ENCODE data around the gene SLFN14.

SLFN14 gene

DNA sequence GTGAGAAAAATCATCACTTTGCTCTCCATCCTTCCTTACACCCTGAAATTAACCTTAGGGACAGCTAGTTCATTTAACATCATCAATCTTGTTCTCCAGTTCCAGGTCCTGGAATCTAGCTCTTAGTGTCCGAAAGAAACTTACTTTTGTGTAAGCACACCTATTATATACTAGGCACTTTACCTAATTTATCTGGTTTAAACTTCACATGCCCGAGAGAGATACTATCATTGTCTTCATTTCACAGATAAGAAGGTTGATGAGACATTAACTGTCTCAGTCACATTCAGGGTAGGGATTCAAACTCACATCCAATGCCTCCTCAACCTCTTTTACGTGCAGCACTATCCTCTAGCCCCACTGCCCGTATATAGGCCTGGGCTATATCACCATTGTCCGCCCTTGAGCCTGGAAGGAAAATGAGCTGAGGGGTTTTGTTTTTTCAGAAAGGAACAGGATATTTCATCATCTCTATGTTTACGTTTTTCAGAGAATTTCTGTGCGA lies 26.0 kb upstream of the SLFN14 start:
- H3K4me2 ChIP-seq (ENCODE audit: insufficient read depth, low read length), result peak overlapping the region; percentile 63
- H3K9ac ChIP-seq (ENCODE audit: low read depth, low read length), result peak overlapping the region; percentile 82
- H3K27me3 ChIP-seq (ENCODE audit: insufficient read depth, low read length, poor library complexity), result no peaks in the 10 kb centered on the region
- H2AFZ ChIP-seq (ENCODE audit: low read depth, low read length), result peak overlapping the region; percentile 98
- H3K27ac ChIP-seq (ENCODE audit: low read length), result peak overlapping the region; percentile 94
- H3K4me3 ChIP-seq (ENCODE audit: low read depth in 1 of 2, low read length in 2 of 2), result peak overlapping the region; percentile 58 to 94; a peak in 3 of 4 replicates
- TF ChIP-seq, protein P1, sequence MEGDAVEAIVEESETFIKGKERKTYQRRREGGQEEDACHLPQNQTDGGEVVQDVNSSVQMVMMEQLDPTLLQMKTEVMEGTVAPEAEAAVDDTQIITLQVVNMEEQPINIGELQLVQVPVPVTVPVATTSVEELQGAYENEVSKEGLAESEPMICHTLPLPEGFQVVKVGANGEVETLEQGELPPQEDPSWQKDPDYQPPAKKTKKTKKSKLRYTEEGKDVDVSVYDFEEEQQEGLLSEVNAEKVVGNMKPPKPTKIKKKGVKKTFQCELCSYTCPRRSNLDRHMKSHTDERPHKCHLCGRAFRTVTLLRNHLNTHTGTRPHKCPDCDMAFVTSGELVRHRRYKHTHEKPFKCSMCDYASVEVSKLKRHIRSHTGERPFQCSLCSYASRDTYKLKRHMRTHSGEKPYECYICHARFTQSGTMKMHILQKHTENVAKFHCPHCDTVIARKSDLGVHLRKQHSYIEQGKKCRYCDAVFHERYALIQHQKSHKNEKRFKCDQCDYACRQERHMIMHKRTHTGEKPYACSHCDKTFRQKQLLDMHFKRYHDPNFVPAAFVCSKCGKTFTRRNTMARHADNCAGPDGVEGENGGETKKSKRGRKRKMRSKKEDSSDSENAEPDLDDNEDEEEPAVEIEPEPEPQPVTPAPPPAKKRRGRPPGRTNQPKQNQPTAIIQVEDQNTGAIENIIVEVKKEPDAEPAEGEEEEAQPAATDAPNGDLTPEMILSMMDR (IDR thresholded peaks at IDR 0.05; ENCODE audit: borderline replicate concordance, extremely low read depth, low read length, poor library complexity, severe bottlenecking), result no peak
- TF ChIP-seq EZH2 (IDR thresholded peaks at IDR 0.05; ENCODE audit: borderline replicate concordance, low read depth, low read length, severe bottlenecking), result no peak
- peaks cover 44% of the 10 kb centered on the region for H3K79me2 ChIP-seq (ENCODE audit: insufficient read depth, low read length)
- peaks cover 3% of the 10 kb centered on the region; the same call in 1 of the 2 replicates for H3K36me3 ChIP-seq (ENCODE audit: insufficient read depth, low read length)
- DNase-seq (no peak), ATAC-seq (ENCODE audit: insufficient read depth, low read depth) (peak; percentile 2; the same call in 1 of the 3 replicates)
- H4K20me1 ChIP-seq (ENCODE audit: insufficient read depth, low read length), result no peaks in the 10 kb centered on the region
- peaks cover 35% of the 10 kb centered on the region for H3K4me1 ChIP-seq (ENCODE audit: insufficient read depth, low read length)
- no peaks in the 10 kb centered on the region for H3K9me3 ChIP-seq (ENCODE audit: insufficient read depth, low read length, severe bottlenecking)

DNA sequence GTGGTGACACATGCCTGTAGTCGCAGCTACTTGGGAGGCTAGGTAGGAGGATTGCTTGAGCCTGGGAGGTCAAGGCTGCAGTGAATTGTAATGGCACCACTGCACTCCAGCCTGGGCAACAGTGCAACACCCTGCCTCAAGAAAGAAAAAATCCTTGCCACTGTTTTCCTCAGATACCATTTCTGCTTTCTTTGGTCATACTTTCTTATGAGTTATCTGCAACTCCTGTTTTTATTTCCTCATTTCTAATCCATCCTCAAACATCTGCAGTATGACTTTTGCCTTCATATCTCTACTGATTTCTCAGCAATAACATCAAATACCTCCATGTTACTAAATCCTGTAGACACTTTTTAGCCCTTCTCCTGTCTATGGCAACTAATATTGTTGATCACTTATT lies 23.4 kb upstream of the SLFN14 start:
- H2AFZ ChIP-seq (ENCODE audit: low read depth, low read length), result no peak overlapping the region
- H3K4me1 ChIP-seq (ENCODE audit: insufficient read depth, low read length), result peaks cover 33% of the 10 kb centered on the region
- no peaks in the 10 kb centered on the region for H3K9me3 ChIP-seq (ENCODE audit: insufficient read depth, low read length, severe bottlenecking)
- no peak overlapping the region for H3K9ac ChIP-seq (ENCODE audit: low read depth, low read length)
- H4K20me1 ChIP-seq (ENCODE audit: insufficient read depth, low read length), result no peaks in the 10 kb centered on the region
- TF ChIP-seq, protein P1 (IDR thresholded peaks at IDR 0.05; ENCODE audit: borderline replicate concordance, extremely low read depth, low read length, poor library complexity, severe bottlenecking), result no peak
- TF ChIP-seq EZH2 (IDR thresholded peaks at IDR 0.05; ENCODE audit: borderline replicate concordance, low read depth, low read length, severe bottlenecking), result no peak
- H3K27ac ChIP-seq (ENCODE audit: low read length), result no peak overlapping the region
- no peak overlapping the region for H3K4me2 ChIP-seq (ENCODE audit: insufficient read depth, low read length)
- no peak for DNase-seq
- no peak overlapping the region for H3K4me3 ChIP-seq (ENCODE audit: low read depth in 1 of 2, low read length in 2 of 2)
- H3K27me3 ChIP-seq (ENCODE audit: insufficient read depth, low read length, poor library complexity), result no peaks in the 10 kb centered on the region
- H3K79me2 ChIP-seq (ENCODE audit: insufficient read depth, low read length), result peaks cover 23% of the 10 kb centered on the region
- no peak for ATAC-seq (ENCODE audit: insufficient read depth, low read depth)
- peaks cover 3% of the 10 kb centered on the region; the same call in 1 of the 2 replicates for H3K36me3 ChIP-seq (ENCODE audit: insufficient read depth, low read length)

DNA sequence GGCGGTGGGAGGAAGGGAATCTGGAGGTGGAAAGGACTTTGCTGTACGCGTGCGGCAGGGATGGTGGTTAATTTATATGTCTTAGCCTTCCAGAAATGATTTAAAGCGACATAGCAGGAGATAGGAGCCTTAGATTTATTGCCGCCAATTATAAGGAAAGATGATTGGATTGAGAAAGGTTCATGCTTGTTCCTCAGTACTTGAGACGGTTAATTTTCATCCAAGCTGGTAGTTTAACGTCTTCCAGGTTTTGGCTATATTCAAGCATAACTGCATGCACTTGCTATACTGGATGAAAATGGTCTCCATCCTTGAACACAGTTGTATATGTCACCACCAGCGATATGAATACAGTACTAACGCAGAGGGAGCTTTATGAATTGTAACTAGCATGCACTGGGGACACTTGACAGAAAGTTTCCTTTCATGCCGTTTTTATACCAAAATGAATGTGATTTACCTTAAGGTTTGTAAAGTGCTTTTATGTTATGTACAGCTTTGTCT lies 18.4 kb upstream of the SLFN14 start:
- TF ChIP-seq EZH2 (IDR thresholded peaks at IDR 0.05; ENCODE audit: borderline replicate concordance, low read depth, low read length, severe bottlenecking), result no peak
- TF ChIP-seq, protein P1 (IDR thresholded peaks at IDR 0.05; ENCODE audit: borderline replicate concordance, extremely low read depth, low read length, poor library complexity, severe bottlenecking), result no peak
- ATAC-seq (ENCODE audit: insufficient read depth, low read depth), result no peak

More for the DNA sequence above, 18.4 kb upstream of the SLFN14 start:
- Histone ChIP-seq H3K4me2 (ENCODE audit: insufficient read depth, low read length) (peak overlapping the region; percentile 81), H4K20me1 (ENCODE audit: insufficient read depth, low read length) (no peaks in the 10 kb centered on the region), H3K27me3 (ENCODE audit: insufficient read depth, low read length, poor library complexity) (no peaks in the 10 kb centered on the region), H3K9ac (ENCODE audit: low read depth, low read length) (peak overlapping the region; percentile 82), H2AFZ (ENCODE audit: low read depth, low read length) (peak overlapping the region; percentile 88), H3K4me1 (ENCODE audit: insufficient read depth, low read length) (peaks cover 31% of the 10 kb centered on the region), H3K4me3 (ENCODE audit: low read depth in 1 of 2, low read length in 2 of 2) (peak overlapping the region; percentile 63 to 77), H3K79me2 (ENCODE audit: insufficient read depth, low read length) (peaks cover 17% of the 10 kb centered on the region), H3K36me3 (ENCODE audit: insufficient read depth, low read length) (peaks cover 16% of the 10 kb centered on the region; the same call in 1 of the 2 replicates), H3K27ac (ENCODE audit: low read length) (peak overlapping the region; percentile 84), H3K9me3 (ENCODE audit: insufficient read depth, low read length, severe bottlenecking) (no peaks in the 10 kb centered on the region)
- DNase-seq, result no peak
